NCI-H2029 (cell line): Measurements from ENCODE around the gene PTX4.

Experiments used
- DNase-seq: peaks from one replicate; lab custom pipeline; 2025; lab: John Stamatoyannopoulos, UW

Gene PTX4

GRCh38 chr16:1488619-1489018 lies at the start of gene PTX4:
TSS of gene PTX4 (minus strand) at chr16:1488944. CDS start at chr16:1488909, 35 bp downstream.
- DNase-seq, result no peak

GRCh38 chr16:1537763-1538289 lies 49.1 kb upstream of the PTX4 start:
- no peak for DNase-seq

- no peak for DNase-seq
Observed at GRCh38 chr16:1537138-1537577, 48.4 kb upstream of the PTX4 start.

GRCh38 chr16:1536601-1537000 lies 47.9 kb upstream of the PTX4 start:
- no peak for DNase-seq

GRCh38 chr16:1535391-1536291 lies 46.9 kb upstream of the PTX4 start:
- no peak for DNase-seq

GRCh38 chr16:1534021-1535020 lies 45.6 kb upstream of the PTX4 start:
- DNase-seq, result no peak

GRCh38 chr16:1533443-1533951 lies 44.8 kb upstream of the PTX4 start, which contains the start of gene TMEM204:
TSS of gene TMEM204 (plus strand) at chr16:1533666. CDS start at chr16:1534276, 610 bp downstream.
- DNase-seq, result no peak

- no peak for DNase-seq
Observed at GRCh38 chr16:1532771-1533170, 44.0 kb upstream of the PTX4 start.

GRCh38 chr16:1532081-1532760 lies 43.5 kb upstream of the PTX4 start:
- no peak for DNase-seq

GRCh38 chr16:1531638-1531910 lies 42.8 kb upstream of the PTX4 start:
- DNase-seq, result no peak

GRCh38 chr16:1530883-1531637 lies 42.3 kb upstream of the PTX4 start:
- no peak for DNase-seq

GRCh38 chr16:1530349-1530882 lies 41.7 kb upstream of the PTX4 start:
- no peak for DNase-seq

- DNase-seq, result no peak
Observed at GRCh38 chr16:1528921-1529537, 40.3 kb upstream of the PTX4 start.

GRCh38 chr16:1527836-1528811 lies 39.4 kb upstream of the PTX4 start:
- no peak for DNase-seq

- no peak for DNase-seq
Observed at GRCh38 chr16:1526608-1527555, 38.1 kb upstream of the PTX4 start.

- DNase-seq, result no peak
Observed at GRCh38 chr16:1525871-1526607, 37.3 kb upstream of the PTX4 start.

GRCh38 chr16:1524366-1524765 lies 35.6 kb upstream of the PTX4 start:
- no peak for DNase-seq
